Chondrocyte (in vitro differentiated cells): ENCODE data around the gene MTSS2. TPM values are rescaled to one million over a fixed set of nuclear protein-coding genes. Genes with fewer than 3 reads are reported as not detected.

Source experiments
- DNase-seq: peaks from one replicate; pipeline ENCODE4 v3.0.0; 2021; ENCODE audit warnings: mixed read lengths, low spot score
- H3K27ac Mint-ChIP-seq: one replicate; pipeline ENCODE4 v1.8.0; 2021; ENCODE audit warnings: mild to moderate bottlenecking, moderate library complexity, mixed read lengths; ENCODE audit not compliant: unreplicated experiment
- H3K27me3 Mint-ChIP-seq: 2 replicates; pipeline ENCODE4 v1.8.0; 2021; ENCODE audit warnings: low read depth, mixed read lengths
- H3K36me3 Mint-ChIP-seq: 2 replicates; pipeline ENCODE4 v1.8.0; 2021; ENCODE audit warnings: low read depth, mixed read lengths
- H3K4me1 Mint-ChIP-seq: 2 replicates; pipeline ENCODE4 v1.8.0; 2021; ENCODE audit warnings: low read depth, mild to moderate bottlenecking, mixed read lengths
- H3K4me3 Mint-ChIP-seq: one replicate; pipeline ENCODE4 v1.8.0; 2021; ENCODE audit warnings: mild to moderate bottlenecking, moderate library complexity, mixed read lengths; ENCODE audit not compliant: unreplicated experiment
- H3K9me3 Mint-ChIP-seq: 2 replicates; pipeline ENCODE4 v1.8.0; 2021; ENCODE audit warnings: low read depth, mixed read lengths
- total RNA-seq: library from RNA; stranded (reverse); gene quantifications from 3 replicates; pipeline ENCODE4 v1.2.1, GENCODE V29; 2021
- TF ChIP-seq, protein P1 (sequence below): fragments of 200-600 bp; sonication (generic); IDR thresholded peaks from 2 replicates; pipeline ENCODE4 v1.5.0; 2021; ENCODE audit warnings: antibody characterized with exemption, mild to moderate bottlenecking, moderate library complexity

MTSS2 gene
- total RNA-seq, 1 donor from 2014 or later, result 296 TPM

GRCh38 chr16:70720425-70721201 lies 34.8 kb upstream of the MTSS2 start:
- Mint-ChIP-seq H3K9me3 (peaks cover 8% of the 10 kb centered on the region), H3K36me3 (peaks cover 23% of the 10 kb centered on the region), H3K27ac (no peak overlapping the region), H3K4me3 (no peak overlapping the region), H3K4me1 (peaks cover 21% of the 10 kb centered on the region), H3K27me3 (no peaks in the 10 kb centered on the region)
- TF ChIP-seq, protein P1, sequence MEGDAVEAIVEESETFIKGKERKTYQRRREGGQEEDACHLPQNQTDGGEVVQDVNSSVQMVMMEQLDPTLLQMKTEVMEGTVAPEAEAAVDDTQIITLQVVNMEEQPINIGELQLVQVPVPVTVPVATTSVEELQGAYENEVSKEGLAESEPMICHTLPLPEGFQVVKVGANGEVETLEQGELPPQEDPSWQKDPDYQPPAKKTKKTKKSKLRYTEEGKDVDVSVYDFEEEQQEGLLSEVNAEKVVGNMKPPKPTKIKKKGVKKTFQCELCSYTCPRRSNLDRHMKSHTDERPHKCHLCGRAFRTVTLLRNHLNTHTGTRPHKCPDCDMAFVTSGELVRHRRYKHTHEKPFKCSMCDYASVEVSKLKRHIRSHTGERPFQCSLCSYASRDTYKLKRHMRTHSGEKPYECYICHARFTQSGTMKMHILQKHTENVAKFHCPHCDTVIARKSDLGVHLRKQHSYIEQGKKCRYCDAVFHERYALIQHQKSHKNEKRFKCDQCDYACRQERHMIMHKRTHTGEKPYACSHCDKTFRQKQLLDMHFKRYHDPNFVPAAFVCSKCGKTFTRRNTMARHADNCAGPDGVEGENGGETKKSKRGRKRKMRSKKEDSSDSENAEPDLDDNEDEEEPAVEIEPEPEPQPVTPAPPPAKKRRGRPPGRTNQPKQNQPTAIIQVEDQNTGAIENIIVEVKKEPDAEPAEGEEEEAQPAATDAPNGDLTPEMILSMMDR, result no peak
- DNase-seq, result no peak

- Mint-ChIP-seq H3K27me3 (no peaks in the 10 kb centered on the region), H3K27ac (peak overlapping the region; percentile 100), H3K4me3 (no peak overlapping the region), H3K9me3 (peaks cover 8% of the 10 kb centered on the region), H3K36me3 (peaks cover 19% of the 10 kb centered on the region), H3K4me1 (peaks cover 55% of the 10 kb centered on the region)
- DNase-seq, result no peak
- TF ChIP-seq, protein P1, result no peak
These were observed 31.2 kb upstream of the MTSS2 start for GRCh38 chr16:70717065-70717464.

GRCh38 chr16:70715860-70716357 lies 30.1 kb upstream of the MTSS2 start:
- TF ChIP-seq, protein P1, result no peak
- Mint-ChIP-seq H3K4me1 (peaks cover 62% of the 10 kb centered on the region), H3K4me3 (peak overlapping the region; percentile 52)

GRCh38 chr16:70715055-70715858 lies 29.4 kb upstream of the MTSS2 start:
- Mint-ChIP-seq H3K4me1 (peaks cover 67% of the 10 kb centered on the region), H3K4me3 (peak overlapping the region; percentile 52), H3K36me3 (peaks cover 11% of the 10 kb centered on the region), H3K9me3 (peaks cover 8% of the 10 kb centered on the region), H3K27me3 (no peaks in the 10 kb centered on the region), H3K27ac (peak overlapping the region; percentile 100)
- peak; percentile 99 for DNase-seq
- TF ChIP-seq, protein P1, result peak; percentile 63

More at GRCh38 chr16:70715860-70716357, 30.1 kb upstream of the MTSS2 start:
- Mint-ChIP-seq H3K36me3 (peaks cover 15% of the 10 kb centered on the region), H3K27ac (peak overlapping the region; percentile 100), H3K9me3 (peaks cover 8% of the 10 kb centered on the region), H3K27me3 (no peaks in the 10 kb centered on the region)
- DNase-seq, result no peak

GRCh38 chr16:70714581-70715054 lies 28.8 kb upstream of the MTSS2 start:
- Mint-ChIP-seq H3K36me3 (peaks cover 5% of the 10 kb centered on the region), H3K9me3 (peaks cover 5% of the 10 kb centered on the region), H3K4me1 (peaks cover 67% of the 10 kb centered on the region), H3K27ac (peak overlapping the region; percentile 100), H3K4me3 (no peak overlapping the region), H3K27me3 (no peaks in the 10 kb centered on the region)
- DNase-seq, result peak; percentile 87
- TF ChIP-seq, protein P1, result no peak
